ENCODE results near the gene CPED1.
"Not testable (repeated sequence)": the region's sequence is repeated elsewhere in the genome, so short reads cannot be mapped to it uniquely, and the experiment has no call there.

- not testable (repeated sequence) for TF ChIP-seq CTCF (conservative IDR thresholded peaks at IDR 0.05; ENCODE audit: low read length); EZH2phosphoT487 (IDR thresholded peaks at IDR 0.05; ENCODE audit: borderline replicate concordance, low read depth, low read length)
Measured at GRCh38 chr7:121067717-121068116, 79.2 kb downstream of the CPED1 start.

All from OCI-LY7 (cell line).